ENCODE data around the gene PCSK5.
A peak's percentile ranks its signal among the peaks of the same experiment; 100 is the strongest.

PCSK5 gene

GRCh38 chr9:76377791-76378190 is 487.3 kb downstream of the PCSK5 start:
- H3K9me3 Mint-ChIP-seq: no peaks in the 10 kb centered on the region
- no peak overlapping the region for H3K27ac Mint-ChIP-seq
- no peaks in the 10 kb centered on the region for H3K27me3 Mint-ChIP-seq
- H3K36me3 Mint-ChIP-seq: peaks cover 5% of the 10 kb centered on the region
- no peaks in the 10 kb centered on the region for H3K4me1 Mint-ChIP-seq
- no peak overlapping the region for H3K4me3 Mint-ChIP-seq

- H3K36me3 Mint-ChIP-seq: peaks cover 7% of the 10 kb centered on the region
- H3K4me3 Mint-ChIP-seq: no peak overlapping the region
- no peaks in the 10 kb centered on the region for H3K9me3 Mint-ChIP-seq
- H3K27me3 Mint-ChIP-seq: no peaks in the 10 kb centered on the region
- no peak overlapping the region for H3K27ac Mint-ChIP-seq
- H3K4me1 Mint-ChIP-seq: no peaks in the 10 kb centered on the region
Measured at GRCh38 chr9:76378367-76379073, 488.0 kb downstream of the PCSK5 start.

- no peaks in the 10 kb centered on the region for H3K27me3 Mint-ChIP-seq
- H3K4me1 Mint-ChIP-seq: no peaks in the 10 kb centered on the region
- no peaks in the 10 kb centered on the region for H3K9me3 Mint-ChIP-seq
- no peak overlapping the region for H3K27ac Mint-ChIP-seq
- no peak overlapping the region for H3K4me3 Mint-ChIP-seq
- peaks cover 8% of the 10 kb centered on the region for H3K36me3 Mint-ChIP-seq
Measured at GRCh38 chr9:76379494-76379893, 489.0 kb downstream of the PCSK5 start.

DNA sequence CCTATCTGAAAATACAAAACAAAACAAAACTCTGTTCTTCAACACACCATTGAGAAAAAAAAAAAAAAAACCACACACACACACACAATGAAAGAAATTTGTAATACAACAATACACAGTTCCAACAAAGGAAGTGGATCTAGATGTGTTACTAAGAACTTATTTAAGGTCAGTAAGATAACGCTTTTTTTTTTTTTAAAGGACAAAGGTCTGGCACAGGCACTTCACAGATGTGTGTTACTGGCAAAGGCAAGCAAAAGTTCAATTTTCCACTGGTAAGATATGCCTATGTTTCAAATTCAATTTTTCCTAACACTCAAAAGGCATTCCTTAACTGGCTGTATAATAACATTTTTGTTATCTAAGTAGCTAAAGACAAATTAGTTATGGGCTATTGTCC is 500.2 kb downstream of the PCSK5 start:
- Mint-ChIP-seq H3K4me3 (no peak overlapping the region), H3K9me3 (no peaks in the 10 kb centered on the region)

GRCh38 chr9:76394195-76394959 is 503.9 kb downstream of the PCSK5 start, which contains the start of gene RFK:
Gene RFK, minus strand, starts transcription at chr9:76394426. Its CDS starts 255 bp downstream, at chr9:76394171.
- no peaks in the 10 kb centered on the region for H3K27me3 Mint-ChIP-seq

More for the DNA sequence above, 500.2 kb downstream of the PCSK5 start:
- Mint-ChIP-seq H3K4me1 (peaks cover 41% of the 10 kb centered on the region), H3K27me3 (no peaks in the 10 kb centered on the region), H3K36me3 (peaks cover 13% of the 10 kb centered on the region), H3K27ac (peak overlapping the region; percentile 35)

GRCh38 chr9:76394960-76395252 is 504.4 kb downstream of the PCSK5 start:
- H3K9me3 Mint-ChIP-seq: no peaks in the 10 kb centered on the region
- peak overlapping the region; percentile 99 for H3K27ac Mint-ChIP-seq
- peaks cover 9% of the 10 kb centered on the region for H3K36me3 Mint-ChIP-seq
- H3K4me1 Mint-ChIP-seq: peaks cover 36% of the 10 kb centered on the region
- H3K4me3 Mint-ChIP-seq: peak overlapping the region; percentile 100
- H3K27me3 Mint-ChIP-seq: no peaks in the 10 kb centered on the region

More at GRCh38 chr9:76394195-76394959, 503.9 kb downstream of the PCSK5 start, which contains the start of gene RFK:
- peaks cover 9% of the 10 kb centered on the region for H3K36me3 Mint-ChIP-seq
- peak within 1 kb of the TSS; percentile 99 for H3K27ac Mint-ChIP-seq
- H3K4me1 Mint-ChIP-seq: peaks cover 36% of the 10 kb centered on the region
- no peaks in the 10 kb centered on the region for H3K9me3 Mint-ChIP-seq
- H3K4me3 Mint-ChIP-seq: peak within 1 kb of the TSS; percentile 100

- Mint-ChIP-seq H3K4me3 (peak overlapping the region; percentile 100), H3K27me3 (no peaks in the 10 kb centered on the region), H3K27ac (no peak overlapping the region), H3K4me1 (peaks cover 36% of the 10 kb centered on the region), H3K36me3 (peaks cover 9% of the 10 kb centered on the region), H3K9me3 (no peaks in the 10 kb centered on the region)
Measured at GRCh38 chr9:76395381-76395780, 504.9 kb downstream of the PCSK5 start.

DNA sequence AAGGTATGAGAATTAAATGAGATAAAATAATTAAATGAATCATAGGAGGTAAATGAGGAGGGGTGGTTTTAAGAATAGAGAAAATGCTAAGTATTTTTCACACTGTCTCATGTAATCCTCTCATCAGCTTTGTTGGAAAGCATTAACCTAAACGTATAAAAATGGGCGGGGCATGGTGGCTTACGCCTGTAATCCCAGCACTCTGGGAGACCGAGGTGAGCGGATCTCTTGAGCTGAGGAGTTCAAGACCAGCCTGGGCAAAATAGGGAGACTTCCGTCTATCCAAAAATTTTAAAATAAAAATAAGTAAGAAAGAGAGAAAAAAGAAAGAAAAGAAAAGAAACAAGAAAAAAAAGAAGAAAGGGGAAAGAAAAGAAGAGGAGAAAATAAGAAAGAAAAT is 505.7 kb downstream of the PCSK5 start:
- Mint-ChIP-seq H3K4me1 (peaks cover 28% of the 10 kb centered on the region), H3K4me3 (no peak overlapping the region), H3K9me3 (no peaks in the 10 kb centered on the region), H3K27ac (no peak overlapping the region), H3K27me3 (no peaks in the 10 kb centered on the region), H3K36me3 (peaks cover 9% of the 10 kb centered on the region)

GRCh38 chr9:76396597-76396996 is 506.1 kb downstream of the PCSK5 start:
- peaks cover 26% of the 10 kb centered on the region for H3K4me1 Mint-ChIP-seq
- no peaks in the 10 kb centered on the region for H3K27me3 Mint-ChIP-seq
- H3K27ac Mint-ChIP-seq: no peak overlapping the region
- peaks cover 9% of the 10 kb centered on the region for H3K36me3 Mint-ChIP-seq
- no peaks in the 10 kb centered on the region for H3K9me3 Mint-ChIP-seq
- no peak overlapping the region for H3K4me3 Mint-ChIP-seq

DNA sequence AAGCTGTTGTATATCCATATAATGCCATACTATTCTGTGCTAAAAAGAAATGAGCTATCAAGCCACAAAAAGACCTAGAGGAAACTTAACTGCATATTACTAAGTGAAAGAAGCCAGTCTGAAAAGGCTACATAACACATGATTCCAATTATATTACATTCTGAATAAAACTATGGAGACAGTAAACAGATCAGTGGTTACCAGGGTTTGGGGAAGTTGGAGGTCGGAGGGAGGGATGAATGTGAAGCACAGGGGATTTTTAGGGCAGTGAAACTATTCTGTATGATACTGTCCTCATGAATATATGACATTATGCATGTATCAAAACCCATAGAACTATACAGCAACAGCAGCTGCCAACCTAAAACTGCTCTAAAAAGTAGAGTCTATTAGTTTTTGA is 509.4 kb downstream of the PCSK5 start:
- H3K4me1 Mint-ChIP-seq: peaks cover 18% of the 10 kb centered on the region
- no peaks in the 10 kb centered on the region for H3K9me3 Mint-ChIP-seq
- no peak overlapping the region for H3K4me3 Mint-ChIP-seq
- no peak overlapping the region for H3K27ac Mint-ChIP-seq
- H3K36me3 Mint-ChIP-seq: no peaks in the 10 kb centered on the region
- H3K27me3 Mint-ChIP-seq: no peaks in the 10 kb centered on the region

GRCh38 chr9:76400534-76401096 is 510.1 kb downstream of the PCSK5 start:
- Mint-ChIP-seq H3K27ac (no peak overlapping the region), H3K4me1 (peaks cover 11% of the 10 kb centered on the region), H3K36me3 (no peaks in the 10 kb centered on the region), H3K9me3 (no peaks in the 10 kb centered on the region), H3K27me3 (no peaks in the 10 kb centered on the region), H3K4me3 (no peak overlapping the region)

DNA sequence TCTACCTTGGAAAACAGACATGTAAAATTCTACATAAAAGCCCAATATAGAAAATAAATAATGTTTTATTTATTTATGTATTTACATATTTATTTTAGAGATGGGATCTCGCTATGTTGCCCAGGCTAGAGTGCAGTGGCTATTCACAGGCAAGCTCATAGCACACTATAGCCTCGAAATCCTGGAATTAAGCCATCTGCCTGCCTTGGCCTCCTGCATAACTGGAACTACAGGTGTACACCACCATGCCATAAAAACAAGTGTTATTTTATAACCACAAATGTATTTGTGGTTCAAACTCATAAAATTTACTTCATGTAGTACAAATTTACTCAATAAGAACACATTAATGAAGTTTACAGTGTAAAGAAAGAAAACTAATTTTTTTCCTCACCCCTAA is 510.7 kb downstream of the PCSK5 start:
- no peak overlapping the region for H3K4me3 Mint-ChIP-seq
- peaks cover 11% of the 10 kb centered on the region for H3K4me1 Mint-ChIP-seq
- H3K36me3 Mint-ChIP-seq: no peaks in the 10 kb centered on the region
- H3K27me3 Mint-ChIP-seq: no peaks in the 10 kb centered on the region
- no peaks in the 10 kb centered on the region for H3K9me3 Mint-ChIP-seq
- no peak overlapping the region for H3K27ac Mint-ChIP-seq

GRCh38 chr9:76401580-76402354 is 511.3 kb downstream of the PCSK5 start:
- no peaks in the 10 kb centered on the region for H3K9me3 Mint-ChIP-seq
- no peak overlapping the region for H3K4me3 Mint-ChIP-seq
- no peaks in the 10 kb centered on the region for H3K27me3 Mint-ChIP-seq
- H3K36me3 Mint-ChIP-seq: no peaks in the 10 kb centered on the region
- H3K27ac Mint-ChIP-seq: no peak overlapping the region
- peaks cover 11% of the 10 kb centered on the region for H3K4me1 Mint-ChIP-seq

DNA sequence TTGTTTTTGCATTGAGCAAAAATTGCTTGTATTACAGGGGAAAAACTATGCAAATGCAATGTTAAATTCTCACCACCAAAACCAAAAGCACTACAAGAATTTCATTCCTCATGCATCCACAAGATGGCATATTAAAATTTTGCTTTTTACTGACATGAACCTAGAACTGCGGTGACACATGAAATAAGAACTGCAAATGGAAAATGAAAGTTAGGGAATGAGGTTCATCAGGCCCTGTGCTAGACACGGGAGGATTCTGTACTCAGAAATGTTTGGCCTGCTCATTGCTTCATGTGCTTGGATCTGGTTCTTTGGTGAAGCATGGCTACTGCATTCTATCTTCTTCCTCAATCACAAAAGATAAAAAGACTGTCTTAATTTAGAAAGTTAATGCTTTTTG is 512.9 kb downstream of the PCSK5 start:
- H3K27ac Mint-ChIP-seq: peak overlapping the region; percentile 80
- H3K4me3 Mint-ChIP-seq: peak overlapping the region; percentile 75
- H3K36me3 Mint-ChIP-seq: no peaks in the 10 kb centered on the region
- no peaks in the 10 kb centered on the region for H3K9me3 Mint-ChIP-seq
- no peaks in the 10 kb centered on the region for H3K27me3 Mint-ChIP-seq
- H3K4me1 Mint-ChIP-seq: peaks cover 11% of the 10 kb centered on the region

DNA sequence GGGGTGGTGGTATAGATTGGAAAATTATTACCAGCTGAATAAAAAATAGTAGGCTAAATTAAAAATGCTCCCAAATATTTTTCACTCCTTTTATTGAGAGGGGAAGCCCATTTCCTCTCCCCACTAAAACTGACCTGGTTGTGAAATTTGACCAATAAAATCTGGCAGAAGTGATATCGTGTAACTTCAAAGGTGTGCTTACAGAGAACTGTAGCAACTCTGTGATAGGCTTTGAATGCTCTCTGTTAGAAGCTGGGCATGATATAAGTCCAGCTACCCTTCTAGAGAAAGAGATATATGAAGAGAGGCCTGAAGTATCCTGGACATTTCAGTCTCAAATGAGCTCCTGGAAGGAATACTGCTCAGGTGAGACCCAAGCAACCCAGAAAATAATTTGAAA is 513.9 kb downstream of the PCSK5 start:
- Mint-ChIP-seq H3K27ac (peak overlapping the region; percentile 48), H3K9me3 (no peaks in the 10 kb centered on the region), H3K36me3 (no peaks in the 10 kb centered on the region), H3K4me1 (peaks cover 11% of the 10 kb centered on the region), H3K4me3 (no peak overlapping the region), H3K27me3 (no peaks in the 10 kb centered on the region)

Data from activated naive CD4-positive, alpha-beta T cell treated with anti-CD3 and anti-CD28 coated beads, Interleukin-2, amount 50 U/mL, for 24 hours (primary cell).